Panc1 (cell line): ENCODE data around the gene WDR83. TPM values are rescaled to one million over a fixed set of nuclear protein-coding genes. Genes with fewer than 3 reads are reported as not detected.

ENCODE experiments used
- ATAC-seq: fragments of 200-7000 bp; cut with Tn5 transposase; 2 replicates; pipeline ENCODE4 v1.9.1; 2020; ENCODE audit warnings: mild to moderate bottlenecking, moderate library complexity
- BruUV-seq: library from RNA; stranded (reverse); fragments of 400-500 nt; replicated peaks from 2 replicates; lab custom pipeline; 2021; lab: Mats Ljungman, UMichigan
- CTCF ChIA-PET: fragments of 300-600 bp; sonication (Branson Sonifier 250); formaldehyde crosslinking; loops from one replicate; lab custom pipeline; 2022; ENCODE audit warnings: antibody characterized with exemption; lab: Charles Lee
- POLR2A ChIA-PET: fragments of 300-600 bp; sonication (Branson Sonifier 250); formaldehyde crosslinking; loops from one replicate; lab custom pipeline; 2022; ENCODE audit warnings: antibody characterized with exemption; lab: Charles Lee
- DNase-seq: peaks from one replicate; pipeline ENCODE4 v3.0.0-alpha.2; 2010; ENCODE audit warnings: low read depth, low spot score
- H3K27ac ChIP-seq: 2 replicates; pipeline ENCODE4 v1.5.1; 2011; ENCODE audit warnings: mild to moderate bottlenecking, low read length, inconsistent platforms
- H3K27me3 ChIP-seq: fragments of 200-500 bp; sonication (Bioruptor generic); 2 replicates; pipeline ENCODE4 v1.6.0; 2014; ENCODE audit warnings: low read length, inconsistent platforms; ENCODE audit not compliant: control insufficient read depth, insufficient read depth
- H3K36me3 ChIP-seq: fragments of 200-500 bp; sonication (Bioruptor generic); 2 replicates; pipeline ENCODE4 v1.5.1; 2014; ENCODE audit warnings: inconsistent platforms, mild to moderate bottlenecking, low read length, moderate library complexity; ENCODE audit not compliant: control insufficient read depth, insufficient read depth
- H3K4me1 ChIP-seq: 2 replicates; pipeline ENCODE4 v1.5.1; 2011; ENCODE audit warnings: inconsistent platforms, mild to moderate bottlenecking, low read length, moderate library complexity; ENCODE audit not compliant: control insufficient read depth, insufficient read depth
- H3K4me3 ChIP-seq, 2 experiments: 2 replicates each; pipeline ENCODE4 v1.5.1; 2011 to 2012; ENCODE audit warnings: low read depth in 2 of 2, low read length in 2 of 2, mild to moderate bottlenecking in 2 of 2, inconsistent platforms in 1 of 2, moderate library complexity in 1 of 2
- H3K9me3 ChIP-seq: fragments of 200-500 bp; sonication (Bioruptor generic); 2 replicates; pipeline ENCODE4 v1.5.1; 2014; ENCODE audit warnings: low read depth, mild to moderate bottlenecking, inconsistent platforms, low read length, moderate library complexity; ENCODE audit not compliant: control insufficient read depth, insufficient read depth
- POLR2AphosphoS5 ChIP-seq: IDR thresholded peaks from 2 replicates; pipeline ENCODE4 v1.6.1; 2012; ENCODE audit warnings: mild to moderate bottlenecking, low read depth, low read length, moderate library complexity
- SIN3A ChIP-seq: IDR thresholded peaks from 2 replicates; pipeline ENCODE4 v1.6.1; 2012; ENCODE audit warnings: low read depth, mild to moderate bottlenecking, low read length, moderate library complexity, borderline replicate concordance; ENCODE audit not compliant: insufficient read depth
- TCF7L2 ChIP-seq: IDR thresholded peaks from 2 replicates; pipeline ENCODE4 v1.6.1; 2011; ENCODE audit warnings: mild to moderate bottlenecking, low read depth, low read length, inconsistent platforms
- in situ Hi-C: cut with HindIII; loops from 2 replicates; pipeline ENCODE4 v1.10.0; 2016; ENCODE audit warnings: low sequenced_read_pairs, low pct_unique_long_range_greater_than_20kb
- intact Hi-C: fragments of 100-400 bp; cut with micrococcal nuclease; formaldehyde crosslinking; loops from one replicate; pipeline ENCODE4 v1.10.0; 2022; ENCODE audit not compliant: unreplicated experiment
- total RNA-seq: library from RNA; stranded (reverse); gene quantifications from one replicate; pipeline ENCODE4 v1.2.1, GENCODE V29; 2021; ENCODE audit not compliant: unreplicated experiment
- TF ChIP-seq, protein P1 (sequence below), 2 experiments: IDR thresholded peaks; 2 replicates each; pipeline ENCODE4 v1.6.1; 2011 to 2012; ENCODE audit warnings: low read depth in 2 of 2, control low read depth in 1 of 2, low read length in 1 of 2, mild to moderate bottlenecking in 1 of 2, moderate library complexity in 1 of 2; ENCODE audit not compliant: insufficient read depth in 1 of 2
- TF ChIP-seq, protein P2 (sequence below): fragments of 450-650 bp; IDR thresholded peaks from 2 replicates; pipeline ENCODE4 v1.5.1; 2017; ENCODE audit warnings: mild to moderate bottlenecking

WDR83 gene
- total RNA-seq, 1 experiment from 2014 or later, result 10.8 TPM

- Histone ChIP-seq H3K4me1 (no peaks in the 10 kb centered on the region), H3K27me3 (no peaks in the 10 kb centered on the region), H3K9me3 (no peaks in the 10 kb centered on the region), H3K36me3 (peaks cover 4% of the 10 kb centered on the region; the same call in 1 of the 2 replicates), H3K4me3 (no peak overlapping the region), H3K27ac (no peak overlapping the region)
- BruUV-seq, result no TSS peak
- intact Hi-C loops, result loop anchor here (10.0 kb wide), 1 partner anchor 111 kb away; no protein-coding TSS in a partner anchor
- in situ Hi-C loops, result no loop called here
- TF ChIP-seq, protein P1, sequence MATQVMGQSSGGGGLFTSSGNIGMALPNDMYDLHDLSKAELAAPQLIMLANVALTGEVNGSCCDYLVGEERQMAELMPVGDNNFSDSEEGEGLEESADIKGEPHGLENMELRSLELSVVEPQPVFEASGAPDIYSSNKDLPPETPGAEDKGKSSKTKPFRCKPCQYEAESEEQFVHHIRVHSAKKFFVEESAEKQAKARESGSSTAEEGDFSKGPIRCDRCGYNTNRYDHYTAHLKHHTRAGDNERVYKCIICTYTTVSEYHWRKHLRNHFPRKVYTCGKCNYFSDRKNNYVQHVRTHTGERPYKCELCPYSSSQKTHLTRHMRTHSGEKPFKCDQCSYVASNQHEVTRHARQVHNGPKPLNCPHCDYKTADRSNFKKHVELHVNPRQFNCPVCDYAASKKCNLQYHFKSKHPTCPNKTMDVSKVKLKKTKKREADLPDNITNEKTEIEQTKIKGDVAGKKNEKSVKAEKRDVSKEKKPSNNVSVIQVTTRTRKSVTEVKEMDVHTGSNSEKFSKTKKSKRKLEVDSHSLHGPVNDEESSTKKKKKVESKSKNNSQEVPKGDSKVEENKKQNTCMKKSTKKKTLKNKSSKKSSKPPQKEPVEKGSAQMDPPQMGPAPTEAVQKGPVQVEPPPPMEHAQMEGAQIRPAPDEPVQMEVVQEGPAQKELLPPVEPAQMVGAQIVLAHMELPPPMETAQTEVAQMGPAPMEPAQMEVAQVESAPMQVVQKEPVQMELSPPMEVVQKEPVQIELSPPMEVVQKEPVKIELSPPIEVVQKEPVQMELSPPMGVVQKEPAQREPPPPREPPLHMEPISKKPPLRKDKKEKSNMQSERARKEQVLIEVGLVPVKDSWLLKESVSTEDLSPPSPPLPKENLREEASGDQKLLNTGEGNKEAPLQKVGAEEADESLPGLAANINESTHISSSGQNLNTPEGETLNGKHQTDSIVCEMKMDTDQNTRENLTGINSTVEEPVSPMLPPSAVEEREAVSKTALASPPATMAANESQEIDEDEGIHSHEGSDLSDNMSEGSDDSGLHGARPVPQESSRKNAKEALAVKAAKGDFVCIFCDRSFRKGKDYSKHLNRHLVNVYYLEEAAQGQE (IDR thresholded peaks at IDR 0.05; ENCODE audit: insufficient read depth in 1 of 2, low read depth in 2 of 2, low read length in 1 of 2), result no peak
- TF ChIP-seq POLR2AphosphoS5 (no peak), SIN3A (no peak), TCF7L2 (no peak)
- TF ChIP-seq, protein P2, sequence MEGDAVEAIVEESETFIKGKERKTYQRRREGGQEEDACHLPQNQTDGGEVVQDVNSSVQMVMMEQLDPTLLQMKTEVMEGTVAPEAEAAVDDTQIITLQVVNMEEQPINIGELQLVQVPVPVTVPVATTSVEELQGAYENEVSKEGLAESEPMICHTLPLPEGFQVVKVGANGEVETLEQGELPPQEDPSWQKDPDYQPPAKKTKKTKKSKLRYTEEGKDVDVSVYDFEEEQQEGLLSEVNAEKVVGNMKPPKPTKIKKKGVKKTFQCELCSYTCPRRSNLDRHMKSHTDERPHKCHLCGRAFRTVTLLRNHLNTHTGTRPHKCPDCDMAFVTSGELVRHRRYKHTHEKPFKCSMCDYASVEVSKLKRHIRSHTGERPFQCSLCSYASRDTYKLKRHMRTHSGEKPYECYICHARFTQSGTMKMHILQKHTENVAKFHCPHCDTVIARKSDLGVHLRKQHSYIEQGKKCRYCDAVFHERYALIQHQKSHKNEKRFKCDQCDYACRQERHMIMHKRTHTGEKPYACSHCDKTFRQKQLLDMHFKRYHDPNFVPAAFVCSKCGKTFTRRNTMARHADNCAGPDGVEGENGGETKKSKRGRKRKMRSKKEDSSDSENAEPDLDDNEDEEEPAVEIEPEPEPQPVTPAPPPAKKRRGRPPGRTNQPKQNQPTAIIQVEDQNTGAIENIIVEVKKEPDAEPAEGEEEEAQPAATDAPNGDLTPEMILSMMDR, result no peak
- ATAC-seq, result 0 out of 2 replicates have a peak, but pooled peaks have one; percentile 3
- ChIA-PET POLR2A (no interaction called here), CTCF (no interaction called here)
- no peak for DNase-seq
These were observed 9.3 kb downstream of the WDR83 start for GRCh38 chr19:12675940-12676339.

- ChIA-PET POLR2A (interaction anchor here (0.5 kb wide), 1 partner anchor 104 kb away, joined by 3 read pairs; no protein-coding TSS in a partner anchor), CTCF (interaction anchor here (0.6 kb wide), 1 partner anchor 1837 kb away, joined by 3 read pairs; no protein-coding TSS in a partner anchor)
- no peaks in the 10 kb centered on the region for H3K4me1 ChIP-seq
These were observed 9.8 kb downstream of the WDR83 start for GRCh38 chr19:12676384-12676792.

More at GRCh38 chr19:12676384-12676792, 9.8 kb downstream of the WDR83 start:
- TF ChIP-seq SIN3A (no peak), POLR2AphosphoS5 (no peak; the same call in 1 of the 2 replicates), TCF7L2 (no peak)
- TF ChIP-seq, protein P1 (IDR thresholded peaks at IDR 0.05; ENCODE audit: insufficient read depth in 1 of 2, low read depth in 2 of 2, low read length in 1 of 2), result no peak
- TF ChIP-seq, protein P2, result peak; percentile 90
- no TSS peak for BruUV-seq
- in situ Hi-C loops, result no loop called here
- intact Hi-C loops, result loop anchor here (10.0 kb wide), 1 partner anchor 112 kb away; no protein-coding TSS in a partner anchor
- Histone ChIP-seq H3K4me3 (no peak overlapping the region), H3K36me3 (peaks cover 4% of the 10 kb centered on the region; the same call in 1 of the 2 replicates), H3K27me3 (no peaks in the 10 kb centered on the region), H3K9me3 (no peaks in the 10 kb centered on the region), H3K27ac (no peak overlapping the region)
- ATAC-seq, result peak; percentile 77
- peak; percentile 47 for DNase-seq
